PC-9 (cell line): ENCODE measurements around the gene CELA3B. TPM values are rescaled to one million over a fixed set of nuclear protein-coding genes. Genes with fewer than 3 reads are reported as not detected.

Source experiments
- BruUV-seq: library from RNA; stranded (reverse); fragments of 400-500 nt; replicated peaks from 2 replicates; lab custom pipeline; 2021; lab: Mats Ljungman, UMichigan
- CTCF ChIA-PET: fragments of 300-600 bp; sonication (Branson Sonifier 250); formaldehyde crosslinking; loops from one replicate; lab custom pipeline; 2022; ENCODE audit warnings: antibody characterized with exemption; lab: Charles Lee
- POLR2A ChIA-PET: fragments of 300-600 bp; sonication (Branson Sonifier 250); formaldehyde crosslinking; loops from one replicate; lab custom pipeline; 2022; ENCODE audit warnings: antibody characterized with exemption; ENCODE audit not compliant: unreplicated experiment; lab: Charles Lee
- DNase-seq, 2 experiments: peaks; one replicate each; pipeline versions ENCODE4 v3.0.0 to v3.0.0-alpha.2; 2015 to 2022; ENCODE audit warnings: mixed read lengths in 1 of 2
- H2AFZ ChIP-seq: fragments of 200-600 bp; sonication (generic); 2 replicates; pipeline ENCODE4 v1.8.1; 2017; ENCODE audit warnings: antibody characterized with exemption
- H3F3A ChIP-seq: fragments of 200-600 bp; sonication (generic); 2 replicates; pipeline ENCODE4 v1.8.1; 2017; ENCODE audit warnings: antibody characterized with exemption, mild to moderate bottlenecking, low read depth; ENCODE audit not compliant: insufficient read depth
- H3K27ac ChIP-seq: fragments of 200-600 bp; sonication (generic); 2 replicates; pipeline ENCODE4 v1.6.1; 2016; ENCODE audit warnings: mixed run types
- H3K27me3 ChIP-seq: fragments of 200-600 bp; sonication (generic); 2 replicates; pipeline ENCODE4 v1.6.1; 2016; ENCODE audit warnings: low read depth, mixed run types; ENCODE audit not compliant: insufficient read depth
- H3K36me3 ChIP-seq: fragments of 200-600 bp; sonication (generic); 2 replicates; pipeline ENCODE4 v1.6.1; 2016; ENCODE audit warnings: low read depth, mixed run types
- H3K4me1 ChIP-seq: fragments of 200-600 bp; sonication (generic); replicated peaks from 2 replicates; pipeline ENCODE4 v1.6.1; 2016; ENCODE audit warnings: mixed run types; ENCODE audit not compliant: insufficient read depth
- H3K4me2 ChIP-seq: fragments of 200-600 bp; sonication (generic); 2 replicates; pipeline ENCODE4 v1.6.1; 2017; ENCODE audit warnings: mixed run types
- H3K4me3 ChIP-seq: fragments of 200-600 bp; sonication (generic); 2 replicates; pipeline ENCODE4 v1.6.1; 2016; ENCODE audit warnings: mixed run types
- H3K79me2 ChIP-seq: fragments of 200-600 bp; sonication (generic); 2 replicates; pipeline ENCODE4 v1.6.1; 2017; ENCODE audit warnings: low read depth, mixed run types
- H3K9me2 ChIP-seq: fragments of 200-600 bp; sonication (generic); 2 replicates; pipeline ENCODE4 v1.8.1; 2017; ENCODE audit warnings: mild to moderate bottlenecking; ENCODE audit not compliant: insufficient read depth
- H3K9me3 ChIP-seq: fragments of 200-600 bp; sonication (generic); 2 replicates; pipeline ENCODE4 v1.8.1; 2016; ENCODE audit warnings: low read depth; ENCODE audit not compliant: insufficient read depth
- H4K20me1 ChIP-seq: fragments of 200-600 bp; sonication (generic); 2 replicates; pipeline ENCODE4 v1.8.1; 2017; ENCODE audit not compliant: insufficient read depth
- EZH2 ChIP-seq: fragments of 200-600 bp; sonication (generic); IDR thresholded peaks from 2 replicates; pipeline ENCODE4 v1.8.0; 2017; ENCODE audit warnings: antibody characterized with exemption, low read depth
- intact Hi-C: fragments of 100-400 bp; cut with micrococcal nuclease; formaldehyde crosslinking; loops from one replicate; pipeline ENCODE4 v1.10.0; 2022; ENCODE audit not compliant: unreplicated experiment
- total RNA-seq: library from RNA; stranded (reverse); gene quantifications from 2 replicates; pipeline ENCODE4 v1.2.3, GENCODE V29; 2021
- TF ChIP-seq, protein P1 (sequence below): fragments of 200-600 bp; sonication (generic); conservative IDR thresholded peaks from 2 replicates; pipeline ENCODE4 v1.6.1; 2017; ENCODE audit warnings: mixed run types, antibody characterized with exemption, mild to moderate bottlenecking, moderate library complexity

The CELA3B gene
- total RNA-seq, 1 experiment from 2014 or later = not detected

GRCh38 chr1:21930629-21931170 is 46.1 kb upstream of the CELA3B start:
- Histone ChIP-seq H3K36me3 (no peaks in the 10 kb centered on the region), H3K4me2 (peak overlapping the region; percentile 69), H4K20me1 (no peaks in the 10 kb centered on the region), H3K79me2 (peaks cover 31% of the 10 kb centered on the region), H3K4me3 (no peak overlapping the region), H3K27ac (peak overlapping the region; percentile 87), H2AFZ (no peak overlapping the region), H3K9me2 (no peaks in the 10 kb centered on the region), H3K27me3 (no peaks in the 10 kb centered on the region), H3F3A (peaks cover 20% of the 10 kb centered on the region), H3K4me1 (peaks cover 46% of the 10 kb centered on the region), H3K9me3 (no peaks in the 10 kb centered on the region)
- TF ChIP-seq, protein P1, sequence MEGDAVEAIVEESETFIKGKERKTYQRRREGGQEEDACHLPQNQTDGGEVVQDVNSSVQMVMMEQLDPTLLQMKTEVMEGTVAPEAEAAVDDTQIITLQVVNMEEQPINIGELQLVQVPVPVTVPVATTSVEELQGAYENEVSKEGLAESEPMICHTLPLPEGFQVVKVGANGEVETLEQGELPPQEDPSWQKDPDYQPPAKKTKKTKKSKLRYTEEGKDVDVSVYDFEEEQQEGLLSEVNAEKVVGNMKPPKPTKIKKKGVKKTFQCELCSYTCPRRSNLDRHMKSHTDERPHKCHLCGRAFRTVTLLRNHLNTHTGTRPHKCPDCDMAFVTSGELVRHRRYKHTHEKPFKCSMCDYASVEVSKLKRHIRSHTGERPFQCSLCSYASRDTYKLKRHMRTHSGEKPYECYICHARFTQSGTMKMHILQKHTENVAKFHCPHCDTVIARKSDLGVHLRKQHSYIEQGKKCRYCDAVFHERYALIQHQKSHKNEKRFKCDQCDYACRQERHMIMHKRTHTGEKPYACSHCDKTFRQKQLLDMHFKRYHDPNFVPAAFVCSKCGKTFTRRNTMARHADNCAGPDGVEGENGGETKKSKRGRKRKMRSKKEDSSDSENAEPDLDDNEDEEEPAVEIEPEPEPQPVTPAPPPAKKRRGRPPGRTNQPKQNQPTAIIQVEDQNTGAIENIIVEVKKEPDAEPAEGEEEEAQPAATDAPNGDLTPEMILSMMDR = no peak
- no peak for TF ChIP-seq EZH2
- CTCF ChIA-PET = interaction anchor here (0.7 to 0.9 kb wide), 2 partner anchors 9 to 203 kb away, joined by 3 read pairs; no protein-coding TSS in a partner anchor
- intact Hi-C loops = loop anchor here (1.0 to 10.0 kb wide), 4 partner anchors 25 to 146 kb away; partner anchors contain the start of gene USP48
- no TSS peak for BruUV-seq
- DNase-seq = no peak
- POLR2A ChIA-PET = interaction anchor here (0.7 kb wide), 1 partner anchor 525 kb away, joined by 6 read pairs; no protein-coding TSS in a partner anchor

- peaks cover 20% of the 10 kb centered on the region for H3F3A ChIP-seq
- H3K27me3 ChIP-seq = no peaks in the 10 kb centered on the region
- H3K4me2 ChIP-seq = peak overlapping the region; percentile 69
- peaks cover 34% of the 10 kb centered on the region for H3K79me2 ChIP-seq
- H3K27ac ChIP-seq = peak overlapping the region; percentile 87
- CTCF ChIA-PET = interaction anchor here (0.9 kb wide), 1 partner anchor 8 kb away, joined by 3 read pairs; no protein-coding TSS in a partner anchor
- H3K9me2 ChIP-seq = no peaks in the 10 kb centered on the region
- peak; percentile 87 to 94 for DNase-seq
- TF ChIP-seq, protein P1 = no peak
- TF ChIP-seq EZH2 = no peak
- H3K36me3 ChIP-seq = no peaks in the 10 kb centered on the region
- H2AFZ ChIP-seq = no peak overlapping the region
- H3K4me1 ChIP-seq = peaks cover 53% of the 10 kb centered on the region
- BruUV-seq = TSS peak; percentile 56
- peak overlapping the region; percentile 28; the same call in 1 of the 2 replicates for H3K4me3 ChIP-seq
- POLR2A ChIA-PET = interaction anchor here (0.7 kb wide), 1 partner anchor 524 kb away, joined by 6 read pairs; no protein-coding TSS in a partner anchor
- H4K20me1 ChIP-seq = no peaks in the 10 kb centered on the region
- no peaks in the 10 kb centered on the region for H3K9me3 ChIP-seq
- intact Hi-C loops = loop anchor here (1.0 to 10.0 kb wide), 4 partner anchors 25 to 147 kb away; partner anchors contain the start of gene USP48
Measured at GRCh38 chr1:21931171-21932093, 45.4 kb upstream of the CELA3B start.

DNA sequence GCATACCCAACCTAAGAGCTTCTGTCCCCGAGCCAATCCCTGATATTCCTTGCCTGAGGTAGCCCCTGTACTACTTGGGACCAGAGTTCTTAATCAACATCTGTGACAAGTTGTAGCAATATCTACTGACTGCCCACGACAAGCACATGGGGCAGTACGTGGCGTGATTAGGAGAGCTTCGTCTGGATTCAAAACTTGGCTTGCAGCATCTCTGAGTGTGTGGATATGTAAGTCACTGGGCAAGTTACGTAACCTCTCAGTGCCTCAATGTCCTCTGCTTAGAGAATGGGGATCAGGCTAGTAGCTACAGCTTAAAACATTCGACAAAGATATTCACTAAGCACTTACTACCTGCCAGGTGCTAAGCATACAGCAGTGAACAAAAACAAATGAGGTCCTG is 44.7 kb upstream of the CELA3B start:
- Histone ChIP-seq H3K4me1 (peaks cover 54% of the 10 kb centered on the region), H3K4me2 (peak overlapping the region; percentile 69), H3K36me3 (no peaks in the 10 kb centered on the region), H3K79me2 (peaks cover 37% of the 10 kb centered on the region), H3F3A (peaks cover 20% of the 10 kb centered on the region), H4K20me1 (no peaks in the 10 kb centered on the region), H3K9me3 (no peaks in the 10 kb centered on the region), H2AFZ (no peak overlapping the region), H3K27me3 (no peaks in the 10 kb centered on the region), H3K9me2 (no peaks in the 10 kb centered on the region), H3K4me3 (no peak overlapping the region), H3K27ac (peak overlapping the region; percentile 87)
- intact Hi-C loops = loop anchor here (10.0 kb wide), 1 partner anchor 147 kb away; the partner anchor contains the start of gene USP48
- CTCF ChIA-PET = no interaction called here
- no peak for DNase-seq
- TF ChIP-seq, protein P1 = no peak
- TF ChIP-seq EZH2 = no peak
- POLR2A ChIA-PET = no interaction called here
- BruUV-seq = no TSS peak
